HG03159 (cell line): Measurements from ENCODE around the gene RAB3IL1.

Experiments
- ATAC-seq: cut with Tn5 transposase; IDR thresholded peaks from one replicate; pipeline ENCODE4 v1.9.1; 2021; ENCODE audit warnings: mild to moderate bottlenecking, moderate library complexity; ENCODE audit not compliant: unreplicated experiment

The RAB3IL1 gene

DNA sequence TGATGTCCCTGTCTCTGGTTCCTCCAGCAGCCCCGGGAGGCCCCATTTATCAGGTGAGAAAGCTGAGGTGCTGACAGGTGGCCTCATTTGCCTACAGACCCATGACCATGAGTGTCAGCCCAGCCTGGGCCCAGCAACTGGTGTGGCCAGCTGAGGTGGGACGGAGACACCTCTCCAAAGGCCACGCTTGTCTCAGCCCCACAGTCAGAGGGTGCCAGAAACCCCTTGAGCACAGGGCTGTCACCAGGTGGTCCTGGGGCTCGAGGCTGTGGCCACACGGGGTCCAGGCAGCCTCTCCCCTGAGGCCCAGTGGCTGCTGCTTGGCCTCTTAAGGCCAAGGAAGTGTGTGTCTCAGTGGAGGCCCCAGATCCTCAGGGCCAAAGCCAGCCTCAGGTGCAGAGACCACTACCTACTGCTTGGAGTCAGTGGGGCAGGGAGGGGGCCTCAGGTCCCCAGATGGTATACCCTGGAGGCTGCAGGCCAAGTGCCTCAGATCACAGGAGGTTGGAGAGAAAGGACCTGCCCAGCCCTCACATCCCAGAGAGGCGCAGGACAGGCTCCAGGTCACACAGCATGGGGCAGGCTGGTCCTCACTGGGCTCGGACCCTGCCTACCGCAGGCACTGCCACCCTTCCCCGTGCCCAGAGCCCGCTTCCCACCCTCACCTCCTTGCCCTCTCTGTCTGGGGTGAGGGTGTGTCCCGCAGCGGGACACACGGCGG, 11.4 kb downstream of the RAB3IL1 start:
- ATAC-seq = no peak

DNA sequence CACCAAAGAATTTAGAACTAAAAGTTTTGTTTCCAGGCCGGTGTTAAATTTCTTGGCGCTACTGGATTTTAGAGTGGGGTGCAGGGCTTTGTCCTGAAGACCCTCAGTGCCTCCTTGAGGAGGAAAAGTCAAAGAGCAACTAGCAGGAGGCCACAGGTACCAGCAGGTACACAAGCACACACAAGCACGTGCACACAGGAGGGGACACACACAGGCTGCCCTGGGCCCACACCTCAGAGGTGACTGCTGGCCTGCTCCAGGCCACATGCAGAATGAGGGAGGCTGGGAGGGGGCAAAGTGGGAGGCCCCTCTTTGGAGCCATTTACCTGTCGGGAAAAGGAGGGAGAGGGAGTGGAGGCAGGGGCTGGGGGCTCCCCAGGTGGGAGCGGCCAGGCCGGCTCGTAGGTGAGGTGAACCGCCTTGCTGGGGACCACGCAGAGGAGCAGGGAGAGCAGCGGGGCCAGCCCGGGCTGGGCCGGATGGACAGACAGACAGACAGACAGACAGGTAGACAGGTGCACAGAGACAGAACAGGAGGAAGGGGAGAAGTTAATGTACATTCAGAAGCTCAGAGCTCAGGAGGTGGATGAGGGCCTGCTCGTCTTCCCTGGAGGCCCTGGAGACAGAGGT, 12.2 kb downstream of the RAB3IL1 start:
- no peak for ATAC-seq

- ATAC-seq = no peak
These were observed 12.8 kb downstream of the RAB3IL1 start for GRCh38 chr11:61904539-61905048.

GRCh38 chr11:61903845-61904244, 13.5 kb downstream of the RAB3IL1 start:
- no peak for ATAC-seq

DNA sequence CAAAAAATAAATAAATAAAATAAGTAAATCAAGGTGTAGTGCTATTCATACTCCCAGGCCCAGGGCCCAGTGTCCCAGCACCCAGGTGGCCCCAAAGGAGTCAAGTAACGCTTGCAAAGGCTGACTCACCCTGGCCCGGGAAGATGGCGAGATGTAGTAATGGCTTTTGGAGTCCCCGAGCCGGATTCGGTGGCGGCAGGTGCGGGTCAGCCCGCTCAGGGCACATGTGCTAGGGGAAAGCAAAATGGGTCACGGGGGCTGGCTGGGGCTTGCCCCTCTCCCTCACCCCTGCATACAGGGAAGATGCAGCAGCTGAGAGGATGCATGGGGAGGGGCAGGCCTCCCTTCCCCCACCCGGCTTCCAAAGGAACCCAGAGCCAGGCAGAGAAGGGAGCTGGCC, 15.1 kb downstream of the RAB3IL1 start:
- ATAC-seq = no peak

DNA sequence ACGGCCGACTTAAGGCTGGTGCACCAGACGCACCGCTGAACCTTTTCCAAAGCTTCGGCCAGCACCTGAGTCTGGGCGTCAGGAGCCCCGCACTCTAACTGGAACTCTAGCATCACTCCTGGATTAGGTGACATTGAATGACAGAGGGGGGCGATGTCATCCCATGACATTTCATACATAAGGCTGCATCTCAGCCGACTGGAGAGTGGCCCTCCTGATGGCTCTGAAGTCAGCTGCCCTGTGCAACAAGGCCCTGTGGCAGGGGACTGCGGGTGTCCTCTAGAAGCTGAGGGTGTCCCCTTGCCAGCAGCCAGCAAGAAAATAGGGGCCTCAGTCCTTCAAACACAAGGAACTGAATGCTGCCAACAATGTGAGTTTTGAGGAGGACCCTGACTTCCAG, 16.0 kb downstream of the RAB3IL1 start:
- no peak for ATAC-seq

- ATAC-seq = no peak
These were observed 17.1 kb downstream of the RAB3IL1 start for GRCh38 chr11:61900251-61900650.

DNA sequence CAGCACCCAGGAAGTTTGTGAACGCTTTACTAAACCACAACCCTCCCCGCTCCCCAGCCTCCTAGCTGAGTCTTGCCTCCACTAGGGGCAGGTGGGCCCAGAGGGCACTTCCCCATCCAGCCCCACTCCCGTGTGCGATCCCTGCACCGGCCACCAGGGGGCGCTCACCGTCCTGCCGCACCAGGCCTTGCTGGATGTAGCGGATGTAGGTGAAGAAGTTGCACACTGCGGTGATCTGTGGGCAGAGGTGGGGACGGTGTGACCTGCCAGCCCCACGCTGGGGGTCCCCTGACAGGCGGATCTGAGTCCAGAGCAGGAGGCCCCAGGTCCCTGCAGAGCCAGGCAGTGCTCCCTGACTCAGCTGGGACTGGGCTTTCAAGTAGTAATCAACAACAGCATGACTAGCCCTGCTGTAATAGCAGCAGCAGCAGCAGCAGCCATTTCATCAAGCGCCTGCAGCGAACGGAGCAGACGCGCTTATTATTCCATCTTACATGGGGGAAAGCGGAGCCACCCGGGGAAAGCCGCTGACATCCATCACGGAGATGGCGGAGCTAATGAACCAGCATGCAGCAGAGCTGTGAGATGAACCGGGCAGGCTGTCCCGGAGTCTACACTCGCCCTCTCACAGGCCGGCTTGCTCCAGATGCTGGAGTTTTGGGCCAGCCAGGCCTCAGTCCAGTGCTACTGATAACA, 18.1 kb downstream of the RAB3IL1 start:
- ATAC-seq = peak; percentile 69

DNA sequence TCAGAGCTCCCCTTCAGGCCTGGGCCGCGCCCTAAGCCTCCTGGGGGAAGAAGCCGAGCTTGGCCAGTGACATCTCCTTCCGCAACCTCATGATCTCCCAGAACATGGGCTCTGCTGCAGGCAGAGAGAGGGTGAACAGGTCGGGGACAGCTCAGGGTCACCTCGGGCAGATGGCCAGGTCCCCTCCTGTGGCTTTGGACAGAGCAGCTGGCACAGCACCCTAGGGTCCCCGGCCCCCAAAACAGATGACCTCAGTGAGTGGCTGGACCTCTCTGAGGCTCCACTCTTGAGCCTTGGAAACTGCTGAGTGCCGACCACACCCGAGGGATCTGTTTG, 19.2 kb downstream of the RAB3IL1 start:
- no peak for ATAC-seq

DNA sequence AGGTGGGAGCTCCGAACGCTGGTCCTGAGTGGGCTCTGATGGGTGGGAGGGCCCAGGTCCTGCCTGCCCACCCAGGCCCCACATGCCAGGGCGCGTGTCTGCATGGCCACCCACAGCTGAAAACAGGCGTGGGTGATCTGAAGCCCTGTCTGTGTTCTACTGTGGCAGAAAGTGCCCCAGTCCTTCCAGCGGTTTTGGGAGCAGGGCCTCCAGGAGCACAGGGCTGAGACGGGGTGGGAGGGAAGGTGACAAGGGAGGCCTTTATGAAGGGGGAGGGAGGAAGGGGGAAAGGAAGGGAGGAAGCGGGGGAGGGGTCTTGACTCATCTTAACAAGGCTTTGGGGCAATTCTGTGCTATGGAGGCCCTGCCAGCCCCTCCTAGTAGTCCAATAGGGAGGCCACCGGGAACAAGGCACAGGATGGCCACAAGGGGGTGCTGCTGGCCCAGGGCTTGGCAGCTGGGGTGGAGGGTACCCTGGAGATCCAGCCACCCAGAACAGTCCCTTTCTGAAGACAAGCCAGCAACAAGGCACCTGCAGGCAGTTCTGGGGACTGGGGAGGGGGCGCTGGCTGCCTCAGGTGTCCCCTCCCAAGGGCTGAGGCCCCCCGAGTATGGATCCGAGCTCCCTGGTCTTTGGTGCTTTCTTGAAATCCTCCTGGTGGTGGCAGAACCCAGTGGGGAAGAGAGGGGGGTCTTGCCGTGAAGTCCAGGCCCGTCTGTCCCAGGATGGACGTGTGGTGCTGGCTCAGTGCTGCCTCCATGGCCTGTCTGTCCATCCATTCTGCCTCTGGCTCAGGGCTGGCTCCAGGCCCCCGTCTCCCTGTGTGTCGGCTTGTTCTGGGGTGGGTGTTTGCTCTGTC, 19.7 kb downstream of the RAB3IL1 start:
- ATAC-seq = no peak

DNA sequence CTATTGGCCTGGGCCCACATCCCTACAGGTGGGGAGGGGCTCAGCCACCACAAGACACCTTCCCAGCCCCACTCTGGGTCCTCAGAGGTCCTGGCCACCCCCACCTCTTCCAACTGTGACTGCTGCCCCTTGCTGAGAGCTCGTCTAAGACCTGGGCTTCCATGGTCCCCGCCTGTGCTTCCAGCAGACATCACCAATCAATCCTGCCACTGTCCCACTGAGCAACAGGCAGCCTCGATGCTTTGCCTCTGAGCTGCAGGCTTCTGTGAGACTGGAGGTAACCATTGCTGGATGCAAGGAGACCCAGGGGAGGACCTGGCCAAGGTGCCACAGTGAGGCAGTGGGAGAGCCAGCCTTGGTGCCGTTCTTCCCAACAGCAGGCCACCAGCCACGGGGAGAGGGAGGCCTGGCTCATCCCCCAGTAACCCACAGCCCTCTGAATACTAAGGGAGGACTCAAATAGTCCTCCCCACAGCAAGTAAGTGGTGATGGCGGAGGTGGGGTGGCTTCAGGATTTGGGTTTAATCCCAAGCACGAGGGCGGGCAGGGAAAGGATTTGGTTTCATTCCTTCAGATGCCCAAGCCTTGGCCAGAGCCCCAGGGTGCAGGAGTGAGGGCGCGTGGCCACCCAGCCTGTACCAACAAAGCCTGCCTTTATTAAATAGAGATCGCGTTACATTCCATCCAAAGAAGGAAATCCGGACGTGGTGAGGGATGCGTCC, 20.5 kb downstream of the RAB3IL1 start:
- ATAC-seq = no peak

GRCh38 chr11:61895718-61896059, 21.7 kb downstream of the RAB3IL1 start:
- ATAC-seq = no peak

GRCh38 chr11:61895046-61895717, 22.2 kb downstream of the RAB3IL1 start:
- no peak for ATAC-seq

DNA sequence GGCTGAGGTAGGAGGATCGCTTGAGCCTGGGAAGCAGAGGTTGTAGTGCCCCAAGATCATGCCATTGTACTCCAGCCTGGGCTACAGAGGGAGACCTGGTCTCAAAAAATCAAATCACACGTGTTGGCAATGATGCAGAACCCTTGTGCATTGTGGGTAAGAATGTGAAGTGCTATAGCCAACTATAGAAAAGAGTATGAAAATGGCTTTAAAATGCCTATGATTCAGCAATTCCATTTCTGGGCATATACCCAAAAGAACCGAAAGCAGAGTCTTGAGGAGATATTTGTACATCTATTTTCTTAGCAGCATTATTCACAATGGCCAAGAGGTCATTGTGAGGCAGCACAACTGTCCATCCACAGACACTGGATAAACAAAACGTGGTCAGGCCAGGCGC, 23.4 kb downstream of the RAB3IL1 start:
- ATAC-seq = no peak

- ATAC-seq = peak; percentile 40
These were observed 25.3 kb downstream of the RAB3IL1 start for GRCh38 chr11:61892085-61892370.

DNA sequence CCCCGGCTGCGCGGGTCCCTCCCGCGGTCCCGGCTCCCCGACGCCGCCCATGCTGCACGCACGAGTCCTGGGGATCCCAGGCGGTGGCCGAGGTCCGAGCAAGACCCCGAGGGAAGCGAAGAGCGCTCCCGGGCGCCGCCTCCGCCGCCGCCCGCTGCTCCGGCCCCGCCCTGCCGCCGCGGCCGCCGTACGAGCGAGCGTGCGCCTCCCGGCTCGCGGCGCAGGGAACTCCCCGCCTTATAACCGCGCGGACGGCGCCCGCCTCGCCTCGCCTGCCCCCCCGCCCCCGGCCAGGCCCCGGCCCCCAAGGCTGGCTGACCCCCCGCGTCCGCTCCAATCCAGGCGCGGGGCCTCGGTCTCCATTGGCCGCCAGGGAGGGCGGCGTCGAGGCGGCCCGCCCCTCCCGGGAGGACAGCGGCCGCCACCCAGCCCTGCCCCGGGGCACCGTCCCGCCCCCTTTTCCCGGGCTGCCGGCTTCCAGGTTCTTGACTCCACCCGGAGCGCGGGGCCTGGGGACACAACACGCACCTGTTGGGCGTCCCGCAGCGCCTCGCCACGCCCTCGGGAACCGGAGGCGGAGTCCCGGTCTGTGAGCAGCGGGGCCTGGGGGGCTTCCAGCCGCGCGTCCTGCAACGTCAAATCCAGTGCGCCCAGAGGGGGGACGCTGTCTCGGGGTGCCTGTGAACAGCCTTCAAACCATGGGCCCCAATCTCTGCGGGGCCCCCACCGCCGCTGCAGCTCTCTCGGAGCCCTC, 25.9 kb downstream of the RAB3IL1 start, which contains the start of gene FADS3:
Gene FADS3 (minus strand): TSS at position 215 of the 754 bp plus-strand sequence. CDS start 164 bp downstream, at position 51.
- peak; percentile 49 for ATAC-seq

DNA sequence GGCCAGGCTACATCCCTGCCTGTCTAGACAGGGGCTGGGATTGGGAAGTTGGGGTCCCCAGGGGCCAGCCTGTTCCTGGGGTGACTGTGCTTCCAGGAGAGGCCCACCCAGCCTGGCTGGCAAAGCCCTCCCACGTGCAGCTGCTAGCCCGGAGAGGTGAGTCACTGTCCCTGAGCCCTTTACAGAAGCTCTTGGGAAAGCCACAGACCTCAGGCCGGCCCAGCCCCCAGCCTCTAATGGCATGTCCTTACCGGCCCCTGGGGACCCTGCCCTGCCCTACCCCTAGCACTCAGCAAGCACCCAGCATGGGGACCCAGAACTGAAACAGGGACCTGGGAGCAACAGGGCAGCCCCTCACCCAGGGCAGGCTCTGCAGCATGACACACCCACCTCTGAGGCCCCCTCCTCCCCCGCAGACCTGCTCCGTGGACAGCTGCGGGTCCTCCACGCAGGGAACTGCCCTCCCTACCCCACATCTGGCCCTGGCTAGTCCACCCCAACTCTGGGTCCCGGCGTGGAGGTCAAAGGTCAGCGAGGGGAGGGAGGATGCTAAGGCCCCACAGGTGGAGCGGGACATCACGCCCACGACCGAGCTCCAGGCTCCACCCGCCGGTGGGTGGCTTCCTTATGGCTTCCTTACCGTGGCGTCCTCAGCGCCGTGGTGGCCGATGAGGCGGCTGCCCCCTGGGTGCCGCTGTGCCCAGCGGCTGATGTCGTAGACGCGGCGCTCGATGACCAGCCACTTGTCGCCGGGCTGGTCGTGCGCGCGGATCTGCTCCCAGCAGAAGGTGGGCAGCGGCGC, 26.6 kb downstream of the RAB3IL1 start:
- no peak for ATAC-seq

DNA sequence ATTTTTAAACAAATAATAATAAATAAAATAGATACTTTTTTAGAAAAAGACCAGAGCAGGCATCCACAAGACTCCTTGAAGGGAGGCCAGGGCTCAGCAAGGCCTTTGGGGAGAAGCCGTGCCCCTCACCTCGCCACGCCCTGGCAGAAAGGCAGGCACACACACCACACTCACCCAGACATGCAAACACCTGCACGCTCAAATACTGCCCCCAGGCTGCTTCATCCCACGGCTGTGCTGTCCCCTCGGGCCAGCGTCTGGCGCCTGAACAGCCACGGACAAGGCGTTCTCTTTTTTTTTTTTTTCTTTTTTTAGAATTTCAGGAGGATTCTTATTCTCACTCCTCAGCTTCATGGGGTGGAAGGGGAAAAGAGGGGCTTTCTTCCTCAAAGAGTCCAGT, 27.5 kb downstream of the RAB3IL1 start:
- ATAC-seq = no peak

DNA sequence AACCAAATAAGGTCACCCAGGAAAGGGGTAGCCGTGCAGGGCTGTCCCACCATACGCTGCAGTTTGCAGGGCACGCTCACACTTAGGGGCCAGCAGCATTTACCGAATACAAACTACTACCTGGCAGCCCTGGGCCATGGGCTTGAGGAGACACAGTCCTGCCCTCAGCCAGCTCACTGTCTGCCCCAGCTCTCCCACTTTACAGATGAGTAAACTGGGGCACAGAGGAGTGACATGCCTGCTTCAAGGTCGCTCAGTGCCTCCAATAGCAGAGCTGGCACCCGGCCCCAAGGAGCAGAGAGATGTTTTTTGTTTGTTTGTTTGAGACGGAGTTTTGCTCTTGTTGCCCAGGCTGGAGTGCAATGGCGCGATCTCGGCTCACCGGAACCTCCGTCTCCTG, 28.8 kb downstream of the RAB3IL1 start:
- ATAC-seq = no peak
